PFSK-1 (cell line): ENCODE measurements around the gene SLC25A26.

Experiments
- POLR2AphosphoS5 ChIP-seq: IDR thresholded peaks from 2 replicates; pipeline ENCODE4 v1.6.1; 2012; ENCODE audit warnings: low read depth, mild to moderate bottlenecking, control low read depth, low read length, moderate library complexity
- REST ChIP-seq, 2 experiments: IDR thresholded peaks; 2 replicates each; pipeline versions ENCODE4 v1.6.1 to v1.8.0; 2011 to 2012; ENCODE audit warnings: low read depth in 2 of 2, low read length in 2 of 2, control low read depth in 1 of 2, inconsistent platforms in 1 of 2, mild to moderate bottlenecking in 1 of 2, moderate library complexity in 1 of 2; ENCODE audit not compliant: insufficient read depth in 1 of 2
- SIN3A ChIP-seq: IDR thresholded peaks from 2 replicates; pipeline ENCODE4 v1.6.1; 2012; ENCODE audit warnings: mild to moderate bottlenecking, low read length, moderate library complexity, borderline replicate concordance; ENCODE audit not compliant: insufficient read depth
- TAF1 ChIP-seq: IDR thresholded peaks from 2 replicates; pipeline ENCODE4 v1.6.1; 2012; ENCODE audit warnings: low read length, control low read depth, borderline replicate concordance; ENCODE audit not compliant: insufficient read depth

GRCh38 chr3:66348704-66349103 is 127.9 kb downstream of the SLC25A26 start:
- no peak for TF ChIP-seq POLR2AphosphoS5
- TF ChIP-seq REST (IDR thresholded peaks at IDR 0.05; ENCODE audit: insufficient read depth in 1 of 2, low read depth in 2 of 2, low read length in 2 of 2), result no peak
- no peak for TF ChIP-seq SIN3A
- TF ChIP-seq TAF1, result no peak
